MM.1S (cell line): Measurements from ENCODE around the gene ASPDH.

ENCODE experiments used
- EZH2 ChIP-seq: fragments of 300-600 bp; sonication (generic); optimal IDR thresholded peaks from 2 replicates; pipeline ENCODE3; 2017; ENCODE audit warnings: low read depth, mild to moderate bottlenecking, antibody characterized with exemption, low read length, mixed read lengths
- TF ChIP-seq, protein P1 (sequence below): fragments of 300-600 bp; sonication (generic); IDR thresholded peaks from 2 replicates; pipeline ENCODE4 v1.5.1; 2016; ENCODE audit warnings: antibody characterized with exemption, low read length, mixed read lengths

GRCh38 chr19:50516964-50517703, 3.4 kb upstream of the ASPDH start:
- no peak for TF ChIP-seq EZH2
- TF ChIP-seq, protein P1, sequence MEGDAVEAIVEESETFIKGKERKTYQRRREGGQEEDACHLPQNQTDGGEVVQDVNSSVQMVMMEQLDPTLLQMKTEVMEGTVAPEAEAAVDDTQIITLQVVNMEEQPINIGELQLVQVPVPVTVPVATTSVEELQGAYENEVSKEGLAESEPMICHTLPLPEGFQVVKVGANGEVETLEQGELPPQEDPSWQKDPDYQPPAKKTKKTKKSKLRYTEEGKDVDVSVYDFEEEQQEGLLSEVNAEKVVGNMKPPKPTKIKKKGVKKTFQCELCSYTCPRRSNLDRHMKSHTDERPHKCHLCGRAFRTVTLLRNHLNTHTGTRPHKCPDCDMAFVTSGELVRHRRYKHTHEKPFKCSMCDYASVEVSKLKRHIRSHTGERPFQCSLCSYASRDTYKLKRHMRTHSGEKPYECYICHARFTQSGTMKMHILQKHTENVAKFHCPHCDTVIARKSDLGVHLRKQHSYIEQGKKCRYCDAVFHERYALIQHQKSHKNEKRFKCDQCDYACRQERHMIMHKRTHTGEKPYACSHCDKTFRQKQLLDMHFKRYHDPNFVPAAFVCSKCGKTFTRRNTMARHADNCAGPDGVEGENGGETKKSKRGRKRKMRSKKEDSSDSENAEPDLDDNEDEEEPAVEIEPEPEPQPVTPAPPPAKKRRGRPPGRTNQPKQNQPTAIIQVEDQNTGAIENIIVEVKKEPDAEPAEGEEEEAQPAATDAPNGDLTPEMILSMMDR: no peak
